ENCODE results near the gene PPP6R2. TPM values are rescaled to one million over a fixed set of nuclear protein-coding genes. Genes with fewer than 3 reads are reported as not detected.

PPP6R2 gene
- total RNA-seq, 6 experiments from 2014 or later = 38.3 to 80.3 (median 54.4) TPM

GRCh38 chr22:50337262-50338041 is 5.7 kb upstream of the PPP6R2 start:
- H3K36me3 ChIP-seq = no peaks in the 10 kb centered on the region
- no peak overlapping the region for H3K4me3 ChIP-seq
- intact Hi-C loops (cut with DNase I) = no loop called here
- ATAC-seq (no peak), DNase-seq (no peak)
- no peaks in the 10 kb centered on the region for H3K27me3 ChIP-seq
- WGBS (ENCODE audit: insufficient coverage, low coverage, low lambda C conversion rate, missing lambda C conversion rate) = 91% methylated on average over 13 of the region's 13 CpGs
- no peak for TF ChIP-seq POLR2A (IDR thresholded peaks at IDR 0.05)
- TF ChIP-seq CTCF (IDR thresholded peaks at IDR 0.05) = no peak
- no peak overlapping the region for H3K27ac ChIP-seq
- H3K9me3 ChIP-seq = no peaks in the 10 kb centered on the region
- peaks cover 0 to 5% (median 2%) of the 10 kb centered on the region in 4 donors for H3K4me1 ChIP-seq

- intact Hi-C loops (cut with DNase I) = no loop called here
- no peaks in the 10 kb centered on the region for H3K36me3 ChIP-seq
- peaks cover 0 to 6% (median 2%) of the 10 kb centered on the region in 4 donors for H3K4me1 ChIP-seq
- 89% methylated on average over 5 of the region's 5 CpGs for WGBS (ENCODE audit: insufficient coverage, low coverage, low lambda C conversion rate, missing lambda C conversion rate)
- no peak for TF ChIP-seq POLR2A (IDR thresholded peaks at IDR 0.05)
- no peak for TF ChIP-seq CTCF (IDR thresholded peaks at IDR 0.05)
- DNase-seq = no peak
- no peak overlapping the region for H3K4me3 ChIP-seq
- no peaks in the 10 kb centered on the region for H3K9me3 ChIP-seq
- ATAC-seq = no peak
- H3K27me3 ChIP-seq = no peaks in the 10 kb centered on the region
- no peak overlapping the region for H3K27ac ChIP-seq
Observed at GRCh38 chr22:50338042-50338573, 5.0 kb upstream of the PPP6R2 start.

- ATAC-seq (no peak), DNase-seq (no peak)
- no peaks in the 10 kb centered on the region for H3K9me3 ChIP-seq
- 91% methylated on average over 4 of the region's 4 CpGs for WGBS (ENCODE audit: insufficient coverage, low coverage, low lambda C conversion rate, missing lambda C conversion rate)
- H3K27me3 ChIP-seq = no peaks in the 10 kb centered on the region
- no peak overlapping the region for H3K4me3 ChIP-seq
- no peak overlapping the region for H3K27ac ChIP-seq
- intact Hi-C loops (cut with DNase I) = no loop called here
- no peak for TF ChIP-seq POLR2A (IDR thresholded peaks at IDR 0.05)
- TF ChIP-seq CTCF (IDR thresholded peaks at IDR 0.05) = no peak
- H3K36me3 ChIP-seq = no peaks in the 10 kb centered on the region
- H3K4me1 ChIP-seq = peaks cover 0 to 6% (median 2%) of the 10 kb centered on the region in 4 donors
Observed at GRCh38 chr22:50338860-50339462, 4.2 kb upstream of the PPP6R2 start.

GRCh38 chr22:50339945-50340879 is 2.9 kb upstream of the PPP6R2 start:
- WGBS (ENCODE audit: insufficient coverage, low coverage, low lambda C conversion rate, missing lambda C conversion rate) = 52% methylated on average over 12 of the region's 12 CpGs
- Histone ChIP-seq H3K4me1 (peaks cover 0 to 6% (median 2%) of the 10 kb centered on the region in 4 donors), H3K27me3 (no peaks in the 10 kb centered on the region), H3K27ac (no peak overlapping the region), H3K36me3 (no peaks in the 10 kb centered on the region), H3K9me3 (no peaks in the 10 kb centered on the region), H3K4me3 (no peak overlapping the region)
- ATAC-seq (no peak), DNase-seq (no peak)
- TF ChIP-seq POLR2A (IDR thresholded peaks at IDR 0.05) (no peak), CTCF (IDR thresholded peaks at IDR 0.05) (no peak)
- intact Hi-C loops (cut with DNase I) = loop anchor here (5.0 kb wide), 2 partner anchors 73 to 88 kb away; partner anchors contain the start of gene HDAC10 (in 1 of the 2)
